Sigmoid colon (tissue), 7 donors: Measurements from ENCODE around the gene C4orf36. TPM values are rescaled to one million over a fixed set of nuclear protein-coding genes. Genes with fewer than 3 reads are reported as not detected.

ENCODE experiments used
- DNase-seq: peaks from one replicate; pipeline ENCODE4 v3.0.0-alpha.2; 2019
- H3K27ac ChIP-seq, 4 donors: fragments of 200-600 bp; sonication (generic); one replicate each; pipeline ENCODE4 v1.5.1; 2016 to 2019; ENCODE audit warnings: mild to moderate bottlenecking in 1 of 4
- H3K27me3 ChIP-seq, 3 donors: fragments of 200-600 bp; sonication (generic); one replicate each; pipeline ENCODE4 v1.5.1; 2019; ENCODE audit warnings: mild to moderate bottlenecking in 1 of 3
- H3K36me3 ChIP-seq, 4 donors: fragments of 200-600 bp; sonication (generic); one replicate each; pipeline ENCODE4 v1.5.1; 2016 to 2019
- H3K4me1 ChIP-seq, 4 donors: fragments of 200-600 bp; sonication (generic); one replicate each; pipeline ENCODE4 v1.5.1; 2017 to 2019
- H3K4me3 ChIP-seq, 4 donors: fragments of 200-600 bp; sonication (generic); one replicate each; pipeline ENCODE4 v1.5.1; 2017 to 2019; ENCODE audit warnings: mild to moderate bottlenecking in 2 of 4, moderate library complexity in 1 of 4
- H3K9me3 ChIP-seq, 4 donors: fragments of 200-600 bp in 3 of 4; sonication (generic) in 3 of 4; one replicate each; pipeline versions ENCODE4 v1.5.1 to v1.6.1; 2013 to 2019
- EP300 ChIP-seq, 4 donors: sonication (generic); formaldehyde crosslinking; IDR thresholded peaks; one replicate each; pipeline ENCODE4 v1.6.1; 2017; ENCODE audit warnings: antibody characterized with exemption in 4 of 4
- POLR2A ChIP-seq, 2 donors: fragments of 450-650 bp; IDR thresholded peaks; one replicate each; pipeline ENCODE4 v1.6.1; 2016; ENCODE audit warnings: antibody characterized with exemption in 2 of 2, mild to moderate bottlenecking in 2 of 2, moderate library complexity in 2 of 2
- POLR2AphosphoS5 ChIP-seq, 4 donors: sonication (generic); formaldehyde crosslinking; IDR thresholded peaks; one replicate each; pipeline ENCODE4 v1.6.1; 2017; ENCODE audit warnings: antibody characterized with exemption in 4 of 4
- WGBS, 2 donors: extraction: QIAGEN DNeasy Blood & Tissue Kit; methylation state at CpG; one replicate each; pipeline ENCODE4 v1.1.7; 2013; 5-methylcytosine and 5-hydroxymethylcytosine counted together
- intact Hi-C: fragments of 100-400 bp; cut with DNase I; formaldehyde crosslinking; loops from one replicate; pipeline ENCODE4 v1.15.1; 2023
- polyA plus RNA-seq, 3 donors: library from polyadenylated mRNA; stranded (reverse); fragments of 200-250 nt; gene quantifications; one replicate each; pipeline ENCODE4 v1.2.3, GENCODE V29; 2013
- total RNA-seq, 4 donors: library from RNA; depleted of rRNA; stranded (reverse); fragments of >200 nt; gene quantifications; one replicate each; pipeline ENCODE4 v1.1.0, GENCODE V29; 2016
- TF ChIP-seq, protein P1 (sequence below), 4 experiments: fragments of 450-650 bp in 3 of 4; fragments of 200-600 bp in 1 of 4; IDR thresholded peaks; one replicate each; pipeline ENCODE4 v1.5.1; 2016 to 2019; ENCODE audit warnings: antibody characterized with exemption in 4 of 4, mild to moderate bottlenecking in 3 of 4, moderate library complexity in 2 of 4
- donor health status: healthy with polysubstance abuse.
- donor health status: Bipolar disorder and iron deficiency.
- donor health status: healthy.

C4orf36 gene
- total and polyA plus RNA-seq, 7 donors = 0.35 to 2.1 (median 0.99) TPM; not detected in 4

DNA sequence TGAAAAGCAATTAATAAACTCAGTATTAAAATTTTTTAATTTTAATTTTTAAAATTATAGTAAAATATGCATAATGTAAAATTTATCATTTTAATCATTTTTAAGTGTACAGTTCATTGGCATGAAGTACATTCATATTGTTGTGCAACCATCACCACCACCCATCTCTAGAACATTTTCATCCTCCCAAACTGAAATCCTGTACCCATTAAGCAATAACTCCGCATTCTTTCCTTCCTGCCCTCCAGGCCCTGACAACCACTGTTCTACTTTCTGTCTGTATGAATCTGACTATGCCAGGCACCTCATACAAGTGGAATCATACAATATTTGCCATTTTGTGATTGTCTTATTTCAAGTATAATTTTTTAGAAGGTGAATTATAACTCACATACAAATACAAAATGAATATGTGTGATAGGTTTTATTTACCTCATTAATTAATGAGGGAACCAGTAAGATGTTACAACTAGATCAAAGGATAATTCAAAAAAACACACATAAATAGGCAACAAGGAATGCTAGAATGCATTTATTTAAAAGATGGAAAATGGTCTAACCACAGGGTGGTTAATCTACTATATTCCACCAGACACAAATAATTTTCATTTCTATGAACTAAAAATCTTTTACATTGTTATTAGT, 29.5 kb upstream of the C4orf36 start:
- H3K9me3 ChIP-seq = no peaks in the 10 kb centered on the region
- WGBS, 2 donors = 91 to 95% methylated on average over 1 of the region's 1 CpG
- H3K27me3 ChIP-seq = no peaks in the 10 kb centered on the region
- no peak overlapping the region for H3K27ac ChIP-seq
- intact Hi-C loops = loop anchor here (2.0 to 5.0 kb wide), 3 partner anchors 171 to 315 kb away; no protein-coding TSS in a partner anchor
- no peak for DNase-seq
- peaks cover 0 to 9% (median 3%) of the 10 kb centered on the region in 4 donors for H3K36me3 ChIP-seq
- TF ChIP-seq, protein P1, sequence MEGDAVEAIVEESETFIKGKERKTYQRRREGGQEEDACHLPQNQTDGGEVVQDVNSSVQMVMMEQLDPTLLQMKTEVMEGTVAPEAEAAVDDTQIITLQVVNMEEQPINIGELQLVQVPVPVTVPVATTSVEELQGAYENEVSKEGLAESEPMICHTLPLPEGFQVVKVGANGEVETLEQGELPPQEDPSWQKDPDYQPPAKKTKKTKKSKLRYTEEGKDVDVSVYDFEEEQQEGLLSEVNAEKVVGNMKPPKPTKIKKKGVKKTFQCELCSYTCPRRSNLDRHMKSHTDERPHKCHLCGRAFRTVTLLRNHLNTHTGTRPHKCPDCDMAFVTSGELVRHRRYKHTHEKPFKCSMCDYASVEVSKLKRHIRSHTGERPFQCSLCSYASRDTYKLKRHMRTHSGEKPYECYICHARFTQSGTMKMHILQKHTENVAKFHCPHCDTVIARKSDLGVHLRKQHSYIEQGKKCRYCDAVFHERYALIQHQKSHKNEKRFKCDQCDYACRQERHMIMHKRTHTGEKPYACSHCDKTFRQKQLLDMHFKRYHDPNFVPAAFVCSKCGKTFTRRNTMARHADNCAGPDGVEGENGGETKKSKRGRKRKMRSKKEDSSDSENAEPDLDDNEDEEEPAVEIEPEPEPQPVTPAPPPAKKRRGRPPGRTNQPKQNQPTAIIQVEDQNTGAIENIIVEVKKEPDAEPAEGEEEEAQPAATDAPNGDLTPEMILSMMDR (IDR thresholded peaks at IDR 0.05) = no peak
- TF ChIP-seq POLR2AphosphoS5 (IDR thresholded peaks at IDR 0.05) = no peak
- TF ChIP-seq EP300 (IDR thresholded peaks at IDR 0.05) = no peak
- no peak for TF ChIP-seq POLR2A (IDR thresholded peaks at IDR 0.05)
- no peak overlapping the region for H3K4me3 ChIP-seq
- H3K4me1 ChIP-seq = no peaks in the 10 kb centered on the region

DNA sequence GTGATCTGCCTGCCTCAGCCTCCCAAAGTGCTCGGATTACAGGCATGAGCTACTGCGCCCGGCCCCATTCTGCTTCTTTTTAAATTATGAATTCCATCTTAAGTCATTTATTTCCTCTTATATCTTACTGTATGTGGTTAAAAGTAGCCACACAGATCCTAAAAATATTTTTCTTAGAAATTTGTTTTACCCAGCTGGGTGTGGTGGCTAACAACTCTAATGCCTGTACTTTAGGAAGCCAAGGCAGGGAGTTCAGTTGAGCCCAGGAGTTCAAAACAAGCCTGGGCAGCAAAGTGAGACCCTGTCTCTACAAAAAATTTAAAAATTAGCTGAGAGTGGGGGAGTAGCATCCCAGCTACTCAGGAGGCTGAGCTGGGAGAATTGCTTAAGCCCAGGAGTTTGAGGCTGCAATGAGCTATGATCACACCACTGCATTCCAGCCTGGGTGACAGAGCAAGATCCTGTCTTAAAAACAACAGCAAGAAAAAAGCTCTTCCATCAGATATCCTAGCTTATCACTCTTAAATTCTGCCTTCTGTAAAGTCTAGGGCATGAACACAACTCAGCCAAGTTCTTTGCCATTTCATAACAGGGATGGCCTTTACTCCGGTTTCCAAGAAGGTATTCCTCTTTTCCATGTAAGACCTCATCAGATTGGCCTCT, 27.5 kb upstream of the C4orf36 start:
- Histone ChIP-seq H3K36me3 (peaks cover 0 to 5% (median 2%) of the 10 kb centered on the region in 4 donors), H3K9me3 (no peaks in the 10 kb centered on the region), H3K4me1 (no peaks in the 10 kb centered on the region), H3K27ac (no peak overlapping the region), H3K4me3 (no peak overlapping the region), H3K27me3 (no peaks in the 10 kb centered on the region)
- TF ChIP-seq POLR2A (IDR thresholded peaks at IDR 0.05) (no peak), POLR2AphosphoS5 (IDR thresholded peaks at IDR 0.05) (no peak), EP300 (IDR thresholded peaks at IDR 0.05) (no peak)
- TF ChIP-seq, protein P1 (IDR thresholded peaks at IDR 0.05) = no peak
- intact Hi-C loops = loop anchor here (5.0 kb wide), 2 partner anchors 173 to 233 kb away; no protein-coding TSS in a partner anchor
- no peak for DNase-seq
- WGBS, 2 donors = 91 to 96% methylated on average over 4 of the region's 4 CpGs

DNA sequence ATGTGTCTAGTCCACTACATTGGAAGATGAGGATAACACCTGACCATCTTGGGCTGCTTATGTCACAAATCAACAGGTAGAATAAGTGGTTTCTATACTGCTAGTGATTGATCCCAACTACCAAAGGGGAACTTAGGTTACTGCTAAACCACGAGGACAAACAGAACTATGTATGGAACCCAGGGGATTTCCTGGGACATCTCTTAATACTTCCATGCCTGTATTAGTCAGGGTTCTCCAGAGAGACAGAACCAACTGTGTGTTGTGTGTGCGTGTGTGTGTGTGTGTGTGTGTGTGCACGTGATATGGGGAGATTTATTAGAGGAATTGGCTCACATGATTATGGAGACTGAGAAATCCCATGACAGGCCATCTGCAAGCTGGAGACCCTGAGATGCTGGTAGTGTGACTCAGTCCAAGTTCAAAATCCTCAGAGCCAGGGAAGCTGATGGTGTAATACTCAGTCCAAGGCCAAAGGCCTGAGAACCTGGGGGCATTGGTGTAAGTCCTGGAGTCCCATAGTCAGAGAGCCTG, 26.4 kb upstream of the C4orf36 start:
- no peaks in the 10 kb centered on the region for H3K9me3 ChIP-seq
- no peak overlapping the region for H3K4me3 ChIP-seq
- 52 to 74% methylated on average over 3 of the region's 3 CpGs for WGBS, 2 donors
- H3K27ac ChIP-seq = no peak overlapping the region
- TF ChIP-seq EP300 (IDR thresholded peaks at IDR 0.05) (no peak), POLR2A (IDR thresholded peaks at IDR 0.05) (no peak), POLR2AphosphoS5 (IDR thresholded peaks at IDR 0.05) (no peak)
- TF ChIP-seq, protein P1 (IDR thresholded peaks at IDR 0.05) = no peak
- no peaks in the 10 kb centered on the region for H3K4me1 ChIP-seq
- intact Hi-C loops = no loop called here
- H3K27me3 ChIP-seq = no peaks in the 10 kb centered on the region
- no peaks in the 10 kb centered on the region for H3K36me3 ChIP-seq
- DNase-seq = no peak

DNA sequence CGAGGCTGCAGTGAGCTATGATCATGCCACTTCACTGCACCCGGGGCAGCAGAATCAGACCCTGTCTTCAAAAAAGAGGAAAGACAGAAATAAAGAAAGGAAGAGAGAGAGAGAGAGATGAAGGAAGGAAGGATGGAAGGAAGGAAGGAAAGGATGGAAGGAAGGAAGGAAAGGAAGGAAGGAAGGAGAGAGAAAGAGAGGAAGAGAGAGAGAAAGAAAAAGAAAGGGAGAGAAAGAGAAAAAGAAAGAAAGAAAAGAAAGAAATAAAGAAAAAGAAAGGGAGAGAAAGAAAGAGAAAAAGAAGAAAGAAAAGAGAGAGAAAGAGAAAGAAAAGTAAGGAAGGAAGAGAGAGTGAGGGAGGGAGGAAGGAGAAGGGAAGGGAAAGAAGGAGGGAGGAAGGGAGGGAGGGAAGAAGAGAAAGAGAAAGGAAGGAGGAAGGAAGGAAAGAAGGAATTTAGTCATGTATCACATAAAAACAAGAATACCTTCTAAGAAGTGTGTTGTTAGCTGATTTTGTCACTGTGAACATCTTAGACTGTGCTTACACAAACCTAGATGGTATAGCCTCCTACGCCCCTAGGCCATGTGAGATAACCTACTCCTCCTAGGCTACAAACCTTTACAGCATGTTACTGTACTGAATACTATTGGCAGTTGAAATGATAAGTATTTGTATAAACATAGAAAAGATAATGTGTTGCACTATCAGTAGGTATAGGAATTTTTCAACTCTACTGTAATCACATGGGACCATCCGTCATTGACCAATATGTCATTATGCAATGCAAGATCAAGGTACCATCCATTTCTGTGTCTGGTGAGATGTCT, 25.2 kb upstream of the C4orf36 start:
- H3K27me3 ChIP-seq = no peaks in the 10 kb centered on the region
- H3K9me3 ChIP-seq = no peaks in the 10 kb centered on the region
- H3K4me1 ChIP-seq = no peaks in the 10 kb centered on the region
- no peak overlapping the region for H3K27ac ChIP-seq
- H3K4me3 ChIP-seq = no peak overlapping the region
- 96 to 97% methylated on average over 4 of the region's 4 CpGs for WGBS, 2 donors
- intact Hi-C loops = no loop called here
- DNase-seq = no peak
- TF ChIP-seq POLR2AphosphoS5 (IDR thresholded peaks at IDR 0.05) = no peak
- TF ChIP-seq EP300 (IDR thresholded peaks at IDR 0.05) = no peak
- TF ChIP-seq, protein P1 (IDR thresholded peaks at IDR 0.05) = no peak
- TF ChIP-seq POLR2A (IDR thresholded peaks at IDR 0.05) = no peak
- no peaks in the 10 kb centered on the region for H3K36me3 ChIP-seq
